Mesenchymal stem cell (in vitro differentiated cells and primary cell): ENCODE data around the gene NFIB.

Experiments
- DNase-seq: peaks from one replicate; pipeline ENCODE4 v3.0.0-alpha.2; 2013
- H2AFZ ChIP-seq: one replicate; pipeline ENCODE4 v1.6.1; 2013; ENCODE audit warnings: low read depth, mild to moderate bottlenecking, control low read depth, inconsistent platforms, low read length, moderate library complexity
- H2AK5ac ChIP-seq: 2 replicates; pipeline ENCODE4 v1.6.1; 2013; ENCODE audit warnings: low read length, moderate library complexity, mild to moderate bottlenecking, inconsistent platforms; ENCODE audit not compliant: severe bottlenecking
- H2BK120ac ChIP-seq: one replicate; pipeline ENCODE4 v1.6.1; 2013; ENCODE audit warnings: low read depth, mild to moderate bottlenecking, inconsistent platforms, low read length, moderate library complexity
- H2BK12ac ChIP-seq, 2 experiments: one replicate each; pipeline ENCODE4 v1.6.1; 2013; ENCODE audit warnings: inconsistent platforms in 2 of 2, low read length in 2 of 2, mild to moderate bottlenecking in 2 of 2, moderate library complexity in 2 of 2, control low read depth in 1 of 2
- H2BK15ac ChIP-seq: one replicate; pipeline ENCODE4 v1.6.1; 2013; ENCODE audit warnings: mild to moderate bottlenecking, low read depth, inconsistent platforms; ENCODE audit not compliant: poor library complexity, severe bottlenecking
- H2BK5ac ChIP-seq: 2 replicates; pipeline ENCODE4 v1.6.1; 2013; ENCODE audit warnings: low read depth, mild to moderate bottlenecking, low read length, control low read depth, inconsistent platforms; ENCODE audit not compliant: poor library complexity, severe bottlenecking
- H3K14ac ChIP-seq, 2 experiments: one replicate each; pipeline ENCODE4 v1.6.1; 2013; ENCODE audit warnings: inconsistent platforms in 2 of 2, low read length in 2 of 2, control low read depth in 1 of 2, mild to moderate bottlenecking in 1 of 2, moderate library complexity in 1 of 2
- H3K18ac ChIP-seq, 2 experiments: one replicate each; pipeline ENCODE4 v1.6.1; 2013; ENCODE audit warnings: inconsistent platforms in 2 of 2, low read length in 2 of 2, control low read depth in 1 of 2, low read depth in 1 of 2, mild to moderate bottlenecking in 1 of 2
- H3K23ac ChIP-seq, 2 experiments: one replicate each; pipeline ENCODE4 v1.6.1; 2013; ENCODE audit warnings: inconsistent platforms in 2 of 2, low read length in 2 of 2, mild to moderate bottlenecking in 2 of 2, moderate library complexity in 2 of 2, control low read depth in 1 of 2
- H3K27ac ChIP-seq: 2 replicates; pipeline ENCODE4 v1.5.1; 2013; ENCODE audit warnings: mild to moderate bottlenecking, moderate library complexity, low read length, control low read depth, inconsistent platforms; ENCODE audit not compliant: poor library complexity, severe bottlenecking
- H3K27me3 ChIP-seq, 2 experiments: 2 replicates each; pipeline versions ENCODE4 v1.6.1 to v1.7.0; 2013; ENCODE audit warnings: low read length in 2 of 2, mild to moderate bottlenecking in 2 of 2, moderate library complexity in 2 of 2, control low read depth in 1 of 2, inconsistent platforms in 1 of 2; ENCODE audit not compliant: control insufficient read depth in 1 of 2, insufficient read depth in 1 of 2
- H3K36me3 ChIP-seq, 2 experiments: 2 replicates each; pipeline versions ENCODE4 v1.6.1 to v1.7.0; 2013; ENCODE audit warnings: low read length in 2 of 2, control low read depth in 1 of 2, inconsistent platforms in 1 of 2, low read depth in 1 of 2, mild to moderate bottlenecking in 1 of 2; ENCODE audit not compliant: insufficient read depth in 2 of 2, control insufficient read depth in 1 of 2
- H3K4ac ChIP-seq, 2 experiments: one replicate each; pipeline ENCODE4 v1.6.1; 2013; ENCODE audit warnings: inconsistent platforms in 2 of 2, low read length in 2 of 2, mild to moderate bottlenecking in 2 of 2, moderate library complexity in 2 of 2, control low read depth in 1 of 2, low read depth in 1 of 2
- H3K4me1 ChIP-seq: 2 replicates; pipeline ENCODE4 v1.6.1; 2013; ENCODE audit warnings: low read depth, low read length, control low read depth; ENCODE audit not compliant: control insufficient read depth, insufficient read depth
- H3K4me2 ChIP-seq: 2 replicates; pipeline ENCODE4 v1.6.1; 2013; ENCODE audit warnings: low read length, mild to moderate bottlenecking, inconsistent platforms; ENCODE audit not compliant: poor library complexity, severe bottlenecking
- H3K4me3 ChIP-seq, 2 experiments: 2 replicates each; pipeline versions ENCODE4 v1.5.1 to v1.7.0; 2013; ENCODE audit warnings: low read length in 2 of 2, mild to moderate bottlenecking in 2 of 2, control low read depth in 1 of 2, low read depth in 1 of 2; ENCODE audit not compliant: insufficient read depth in 1 of 2
- H3K79me1 ChIP-seq: replicated peaks from 2 replicates; pipeline ENCODE4 v1.6.1; 2013; ENCODE audit warnings: mild to moderate bottlenecking, control low read depth, low read length, inconsistent platforms; ENCODE audit not compliant: poor library complexity, severe bottlenecking
- H3K9ac ChIP-seq: 2 replicates; pipeline ENCODE4 v1.7.0; 2013; ENCODE audit warnings: mild to moderate bottlenecking, low read length, moderate library complexity
- H3K9me3 ChIP-seq: 2 replicates; pipeline ENCODE4 v1.7.0; 2013; ENCODE audit warnings: mild to moderate bottlenecking, low read length; ENCODE audit not compliant: control insufficient read depth
- H4K8ac ChIP-seq: one replicate; pipeline ENCODE4 v1.6.1; 2013; ENCODE audit warnings: inconsistent platforms, mild to moderate bottlenecking, low read length, moderate library complexity
- H4K91ac ChIP-seq: one replicate; pipeline ENCODE4 v1.6.1; 2013; ENCODE audit warnings: mild to moderate bottlenecking, low read length, inconsistent platforms
- WGBS: methylation state at CpG from one replicate; pipeline ENCODE4 v1.1.7; 2013; ENCODE audit warnings: mixed read lengths; 5-methylcytosine and 5-hydroxymethylcytosine counted together

Gene NFIB

DNA sequence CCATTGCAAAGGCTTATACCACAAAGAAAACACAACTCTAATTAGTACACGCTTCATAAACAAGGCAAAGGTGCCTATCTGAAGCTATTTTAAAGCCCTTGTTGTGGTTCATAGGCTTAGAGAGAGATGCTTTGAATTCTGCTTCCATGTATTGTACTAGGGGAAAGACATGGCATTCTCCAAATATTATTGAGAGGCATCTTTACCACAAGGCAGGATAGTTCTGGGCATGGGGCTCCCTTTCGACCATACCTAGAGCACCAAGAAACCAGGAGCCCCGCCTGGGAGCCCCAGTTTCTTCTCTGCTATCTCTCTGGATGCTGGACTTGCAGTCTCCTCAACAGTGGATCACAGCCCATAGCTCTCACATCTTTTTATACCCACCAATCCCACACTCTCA is 93.7 kb downstream of the NFIB start:
- no peak for DNase-seq
- no peak overlapping the region for H3K4me3 ChIP-seq
- no peak overlapping the region for H3K4ac ChIP-seq
- H2AFZ ChIP-seq, result no peak overlapping the region
- H2AK5ac ChIP-seq, result no peak overlapping the region
- H3K36me3 ChIP-seq, result peaks cover 0 to 6% of the 10 kb centered on the region in 2 experiments
- H4K91ac ChIP-seq, result no peak overlapping the region
- no peak overlapping the region for H4K8ac ChIP-seq
- H2BK15ac ChIP-seq, result no peak overlapping the region
- H3K79me1 ChIP-seq, result peaks cover 15% of the 10 kb centered on the region
- no peak overlapping the region for H2BK120ac ChIP-seq
- H3K23ac ChIP-seq, result no peak overlapping the region
- H2BK12ac ChIP-seq, result no peak overlapping the region
- no peak overlapping the region for H3K14ac ChIP-seq
- no peak overlapping the region for H3K4me2 ChIP-seq
- H3K27me3 ChIP-seq, result no peaks in the 10 kb centered on the region
- no peak overlapping the region for H2BK5ac ChIP-seq
- H3K9me3 ChIP-seq, result no peaks in the 10 kb centered on the region
- H3K4me1 ChIP-seq, result peaks cover 7% of the 10 kb centered on the region
- H3K9ac ChIP-seq, result no peak overlapping the region
- no peak overlapping the region for H3K27ac ChIP-seq
- WGBS, result 93% methylated on average over 3 of the region's 3 CpGs
- H3K18ac ChIP-seq, result no peak overlapping the region

GRCh38 chr9:14219850-14220249 is 94.1 kb downstream of the NFIB start:
- 98% methylated on average over 3 of the region's 4 CpGs for WGBS
- no peak overlapping the region for H3K18ac ChIP-seq

DNA sequence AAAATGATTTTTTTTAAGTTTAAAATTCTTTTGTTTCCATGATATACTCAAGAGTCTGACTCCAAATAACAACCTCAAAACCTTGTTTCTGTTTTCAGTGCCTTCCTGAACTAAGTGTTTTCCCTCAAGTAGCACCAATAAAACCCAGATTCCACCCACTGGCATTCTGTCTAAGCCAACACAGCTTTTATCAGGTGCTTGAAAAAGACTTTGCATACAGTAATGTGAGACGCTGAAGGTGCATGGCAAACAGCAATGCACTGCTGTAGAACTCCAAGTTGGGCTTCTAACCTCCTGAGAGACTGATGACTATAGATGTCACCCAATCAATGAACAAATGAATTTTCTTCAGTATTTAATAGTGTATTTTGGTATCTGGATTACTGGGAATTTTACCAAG is 95.7 kb downstream of the NFIB start:
- H3K79me1 ChIP-seq, result peaks cover 29% of the 10 kb centered on the region
- no peak overlapping the region for H2AK5ac ChIP-seq
- no peak overlapping the region for H2AFZ ChIP-seq
- H4K8ac ChIP-seq, result no peak overlapping the region
- H2BK15ac ChIP-seq, result no peak overlapping the region
- no peak overlapping the region for H3K4me2 ChIP-seq
- H3K18ac ChIP-seq, result no peak overlapping the region
- H2BK12ac ChIP-seq, result no peak overlapping the region
- no peak overlapping the region for H3K4me3 ChIP-seq
- H2BK5ac ChIP-seq, result no peak overlapping the region
- H3K14ac ChIP-seq, result no peak overlapping the region
- H3K27me3 ChIP-seq, result no peaks in the 10 kb centered on the region
- DNase-seq, result no peak
- H3K27ac ChIP-seq, result no peak overlapping the region
- no peak overlapping the region for H3K9ac ChIP-seq
- no peaks in the 10 kb centered on the region for H3K36me3 ChIP-seq
- H3K4me1 ChIP-seq, result peaks cover 7% of the 10 kb centered on the region
- no peak overlapping the region for H2BK120ac ChIP-seq
- H3K9me3 ChIP-seq, result no peaks in the 10 kb centered on the region
- no peak overlapping the region for H4K91ac ChIP-seq
- 100% methylated on average over 1 of the region's 1 CpG for WGBS
- H3K23ac ChIP-seq, result no peak overlapping the region
- no peak overlapping the region for H3K4ac ChIP-seq

More at GRCh38 chr9:14219850-14220249, 94.1 kb downstream of the NFIB start:
- H2BK120ac ChIP-seq, result no peak overlapping the region
- H3K4me2 ChIP-seq, result no peak overlapping the region
- no peak overlapping the region for H3K27ac ChIP-seq
- H3K14ac ChIP-seq, result no peak overlapping the region
- no peak overlapping the region for H4K91ac ChIP-seq
- no peak overlapping the region for H2BK5ac ChIP-seq
- H2BK12ac ChIP-seq, result no peak overlapping the region
- H4K8ac ChIP-seq, result no peak overlapping the region
- no peak overlapping the region for H3K23ac ChIP-seq
- no peak overlapping the region for H3K4me3 ChIP-seq
- no peak overlapping the region for H3K9ac ChIP-seq
- no peak overlapping the region for H2AFZ ChIP-seq
- no peaks in the 10 kb centered on the region for H3K9me3 ChIP-seq
- H3K36me3 ChIP-seq, result peaks cover 0 to 6% of the 10 kb centered on the region in 2 experiments
- peak overlapping the region; percentile 53 for H2AK5ac ChIP-seq
- peaks cover 7% of the 10 kb centered on the region for H3K4me1 ChIP-seq
- no peak for DNase-seq
- no peaks in the 10 kb centered on the region for H3K27me3 ChIP-seq
- H3K4ac ChIP-seq, result no peak overlapping the region
- no peak overlapping the region for H2BK15ac ChIP-seq
- peaks cover 15% of the 10 kb centered on the region for H3K79me1 ChIP-seq

- H2AFZ ChIP-seq, result no peak overlapping the region
- H4K91ac ChIP-seq, result no peak overlapping the region
- no peak overlapping the region for H2BK15ac ChIP-seq
- peak overlapping the region in 1 of 2 experiments; percentile 42 for H3K18ac ChIP-seq
- H2AK5ac ChIP-seq, result no peak overlapping the region
- H3K79me1 ChIP-seq, result peaks cover 31% of the 10 kb centered on the region
- H3K4me3 ChIP-seq, result no peak overlapping the region
- H3K23ac ChIP-seq, result no peak overlapping the region
- H4K8ac ChIP-seq, result no peak overlapping the region
- no peak overlapping the region for H2BK120ac ChIP-seq
- WGBS, result 100% methylated on average over 1 of the region's 1 CpG
- no peaks in the 10 kb centered on the region for H3K27me3 ChIP-seq
- H2BK5ac ChIP-seq, result no peak overlapping the region
- no peaks in the 10 kb centered on the region for H3K36me3 ChIP-seq
- H3K4me2 ChIP-seq, result no peak overlapping the region
- H3K14ac ChIP-seq, result no peak overlapping the region
- no peak overlapping the region for H2BK12ac ChIP-seq
- H3K9ac ChIP-seq, result no peak overlapping the region
- H3K27ac ChIP-seq, result no peak overlapping the region
- H3K4me1 ChIP-seq, result peaks cover 5% of the 10 kb centered on the region
- no peak overlapping the region for H3K4ac ChIP-seq
- DNase-seq, result no peak
- no peaks in the 10 kb centered on the region for H3K9me3 ChIP-seq
These were observed 97.2 kb downstream of the NFIB start for GRCh38 chr9:14216612-14217194.
